Measurements from ENCODE around the gene PRODH2.

DNA sequence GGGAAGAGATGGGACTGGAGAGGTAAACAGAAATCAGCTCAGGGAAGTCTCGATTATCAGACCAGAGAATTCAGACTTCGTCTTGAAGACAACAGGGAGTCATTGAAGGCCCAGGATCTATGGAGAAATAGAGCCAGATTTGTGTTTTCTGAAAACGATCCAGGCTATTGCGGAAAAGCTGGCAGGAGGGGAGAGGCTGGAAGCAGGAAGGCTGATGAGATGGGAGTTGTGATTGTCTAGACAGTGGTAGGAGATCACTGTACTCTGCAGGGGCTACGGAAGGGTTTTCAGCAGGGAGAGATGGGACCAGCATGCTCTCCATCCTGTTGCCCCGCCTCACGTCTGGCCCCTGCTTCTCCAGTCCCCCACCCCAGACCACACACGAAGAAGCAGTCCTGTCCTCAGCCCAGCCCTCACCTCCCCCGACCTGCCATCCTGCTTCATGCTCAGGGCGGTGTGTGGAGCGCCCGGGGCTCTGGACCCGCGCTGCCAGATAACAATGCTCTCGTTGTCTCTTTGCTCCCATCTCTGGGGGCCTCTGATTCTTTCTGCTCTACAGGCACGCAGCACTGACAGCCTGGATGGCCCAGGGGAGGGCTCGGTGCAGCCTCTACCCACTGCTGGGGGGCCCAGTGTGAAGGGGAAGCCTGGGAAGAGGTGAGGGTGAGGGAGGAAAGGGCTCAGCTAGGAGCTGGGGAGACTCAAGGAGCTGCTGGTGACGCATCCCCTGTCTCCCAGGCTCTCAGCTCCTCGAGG is 35.4 kb downstream of the PRODH2 start:
- TF ChIP-seq, protein P1, sequence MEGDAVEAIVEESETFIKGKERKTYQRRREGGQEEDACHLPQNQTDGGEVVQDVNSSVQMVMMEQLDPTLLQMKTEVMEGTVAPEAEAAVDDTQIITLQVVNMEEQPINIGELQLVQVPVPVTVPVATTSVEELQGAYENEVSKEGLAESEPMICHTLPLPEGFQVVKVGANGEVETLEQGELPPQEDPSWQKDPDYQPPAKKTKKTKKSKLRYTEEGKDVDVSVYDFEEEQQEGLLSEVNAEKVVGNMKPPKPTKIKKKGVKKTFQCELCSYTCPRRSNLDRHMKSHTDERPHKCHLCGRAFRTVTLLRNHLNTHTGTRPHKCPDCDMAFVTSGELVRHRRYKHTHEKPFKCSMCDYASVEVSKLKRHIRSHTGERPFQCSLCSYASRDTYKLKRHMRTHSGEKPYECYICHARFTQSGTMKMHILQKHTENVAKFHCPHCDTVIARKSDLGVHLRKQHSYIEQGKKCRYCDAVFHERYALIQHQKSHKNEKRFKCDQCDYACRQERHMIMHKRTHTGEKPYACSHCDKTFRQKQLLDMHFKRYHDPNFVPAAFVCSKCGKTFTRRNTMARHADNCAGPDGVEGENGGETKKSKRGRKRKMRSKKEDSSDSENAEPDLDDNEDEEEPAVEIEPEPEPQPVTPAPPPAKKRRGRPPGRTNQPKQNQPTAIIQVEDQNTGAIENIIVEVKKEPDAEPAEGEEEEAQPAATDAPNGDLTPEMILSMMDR (conservative IDR thresholded peaks at IDR 0.05), result no peak
- no peak for TF ChIP-seq EZH2 (IDR thresholded peaks at IDR 0.05; ENCODE audit: low read depth)
